K562 (cell line): ENCODE measurements around the gene AKT3. TPM values are rescaled to one million over a fixed set of nuclear protein-coding genes. Genes with fewer than 3 reads are reported as not detected.

Experiments
- ATAC-seq: fragments of 200-7000 bp; cut with Tn5 transposase; 3 replicates; pipeline ENCODE4 v1.9.1; 2020; ENCODE audit warnings: moderate library complexity
- BruUV-seq: library from RNA; stranded (reverse); fragments of 400-500 nt; replicated peaks from 2 replicates; lab custom pipeline; 2021; lab: Mats Ljungman, UMichigan
- CTCF ChIA-PET: fragments of 300-600 bp; formaldehyde crosslinking; extraction: SDS; loops from one replicate; lab custom pipeline; 2021; ENCODE audit warnings: low intra/inter-chr PET ratio; lab: Yijun Ruan, JAX
- POLR2A ChIA-PET: fragments of 300-600, 350-650 bp; sonication (Branson Sonifier 250); formaldehyde crosslinking; extraction: SDS; loops from one replicate; lab custom pipeline; 2021; ENCODE audit warnings: antibody characterized with exemption, inconsistent platforms; lab: Yijun Ruan, JAX
- DNase-seq, 4 experiments: peaks; one replicate each; pipeline versions ENCODE4 v3.0.0 to v3.0.0-alpha.2; 2011 to 2018; ENCODE audit warnings: low spot score in 3 of 4, mixed read lengths in 3 of 4; ENCODE audit errors: extremely low read depth in 1 of 4
- FAIRE-seq: peaks from 2 replicates; lab custom pipeline; 2011; peaks lifted over from hg19 to GRCh38; lab: Jason Lieb, UNC
- H2AFZ ChIP-seq: 2 replicates; pipeline ENCODE4 v1.6.0; 2011; ENCODE audit warnings: low read depth, low read length, control low read depth, inconsistent platforms
- H3K27ac ChIP-seq: fragments of 200-600 bp; 3 replicates; pipeline ENCODE4 v1.8.0; 2011; ENCODE audit warnings: low read depth, mild to moderate bottlenecking, control low read depth, inconsistent platforms, low read length, moderate library complexity, mixed read lengths; ENCODE audit errors: extremely low read depth
- H3K27me3 ChIP-seq, 2 experiments: fragments of 300-600 bp in 1 of 2; 2 replicates in 1 of 2; 3 replicates in 1 of 2; pipeline versions ENCODE4 v1.6.0 to v1.8.0; 2011; ENCODE audit warnings: inconsistent platforms in 2 of 2, low read length in 2 of 2, mild to moderate bottlenecking in 1 of 2, mixed read lengths in 1 of 2, moderate library complexity in 1 of 2; ENCODE audit not compliant: control insufficient read depth in 2 of 2, insufficient read depth in 2 of 2
- H3K36me3 ChIP-seq: fragments of 300-600 bp; 3 replicates; pipeline ENCODE4 v1.8.0; 2011; ENCODE audit warnings: mild to moderate bottlenecking, low read length, inconsistent platforms; ENCODE audit not compliant: control insufficient read depth, insufficient read depth
- H3K4me1 ChIP-seq, 2 experiments: fragments of 200-600 bp in 1 of 2; replicated peaks in 1 of 2; 2 replicates in 1 of 2; 3 replicates in 1 of 2; pipeline versions ENCODE4 v1.5.1 to v1.8.0; 2011; ENCODE audit warnings: inconsistent platforms in 2 of 2, low read length in 2 of 2, mild to moderate bottlenecking in 1 of 2, mixed read lengths in 1 of 2, moderate library complexity in 1 of 2; ENCODE audit not compliant: control insufficient read depth in 2 of 2, insufficient read depth in 2 of 2
- H3K4me2 ChIP-seq: 2 replicates; pipeline ENCODE4 v1.6.1; 2011; ENCODE audit warnings: low read length, control low read depth, inconsistent platforms, mixed read lengths; ENCODE audit not compliant: insufficient read depth
- H3K4me3 ChIP-seq: fragments of 200-600 bp; sonication (generic), shearing (Covaris generic); 2 replicates; pipeline ENCODE4 v1.5.1; 2016; ENCODE audit warnings: control low read depth, inconsistent platforms
- H3K79me2 ChIP-seq: fragments of 200-600 bp; 3 replicates; pipeline ENCODE4 v1.8.0; 2011; ENCODE audit warnings: low read length, inconsistent platforms; ENCODE audit not compliant: control insufficient read depth, insufficient read depth
- H3K9ac ChIP-seq, 2 experiments: 2 replicates each; pipeline versions ENCODE4 v1.6.0 to v1.6.1; 2011; ENCODE audit warnings: low read depth in 2 of 2, low read length in 2 of 2, control low read depth in 1 of 2, inconsistent platforms in 1 of 2, mild to moderate bottlenecking in 1 of 2, mixed read lengths in 1 of 2; ENCODE audit not compliant: insufficient read depth in 1 of 2
- H3K9me1 ChIP-seq: one replicate; pipeline ENCODE4 v1.6.0; 2011; ENCODE audit warnings: inconsistent platforms, mild to moderate bottlenecking, low read length, moderate library complexity; ENCODE audit not compliant: control insufficient read depth, insufficient read depth
- H3K9me3 ChIP-seq: replicated peaks from 2 replicates; pipeline ENCODE4 v1.5.1; 2011; ENCODE audit warnings: low read depth, low read length, inconsistent platforms; ENCODE audit not compliant: control insufficient read depth, insufficient read depth
- H4K20me1 ChIP-seq: replicated peaks from 2 replicates; pipeline ENCODE4 v1.6.1; 2011; ENCODE audit warnings: low read length, inconsistent platforms, mixed read lengths; ENCODE audit not compliant: control insufficient read depth, insufficient read depth
- KDM1A ChIP-seq, 2 experiments: fragments of 450-650 bp; IDR thresholded peaks; 2 replicates each; pipeline ENCODE4 v1.6.1; 2016; ENCODE audit warnings: mild to moderate bottlenecking in 2 of 2
- KLF16 ChIP-seq: IDR thresholded peaks from 2 replicates; pipeline ENCODE4 v1.6.1; 2016; ENCODE audit warnings: antibody characterized with exemption
- STAT5A ChIP-seq: IDR thresholded peaks from 2 replicates; pipeline ENCODE4 v1.6.1; 2012; ENCODE audit warnings: low read length, inconsistent platforms, borderline replicate concordance
- ZNF165 ChIP-seq: fragments of 250-450 bp; sonication (Bioruptor Pico); IDR thresholded peaks from 2 replicates; pipeline ENCODE4 v1.4.0; 2020; ENCODE audit warnings: borderline replicate concordance
- WGBS: fragments of 100-300 bp; shearing (Covaris generic); methylation state at CpG from one replicate; pipeline ENCODE4 v1.1.6; 2016; ENCODE audit warnings: low coverage, mixed read lengths; ENCODE audit not compliant: insufficient coverage; ENCODE audit errors: missing lambda C conversion rate; 5-methylcytosine and 5-hydroxymethylcytosine counted together
- in situ Hi-C: fragments of 300-500 bp; cut with MboI; formaldehyde crosslinking; loops from 4 replicates; pipeline ENCODE4 v1.15.0; 2018; ENCODE audit warnings: inconsistent platforms, mixed read lengths
- intact Hi-C: fragments of 100-400 bp; cut with micrococcal nuclease; formaldehyde crosslinking; loops from 2 replicates; pipeline ENCODE4 v1.14.2; 2022
- polyA plus RNA-seq, 8 experiments: library from polyadenylated mRNA; depleted of rRNA in 4 of 8; stranded (reverse) in 5 of 8; unstranded in 3 of 8; fragments of >200 nt; fragmentation: Nextera tagmentation in 2 of 8; fragmentation: Illumina TruSeq in 1 of 8; extraction: Ambion mirVana in 2 of 8; extraction: Trizol in 1 of 8; gene quantifications; 2 replicates each; pipeline versions ENCODE4 v1.2.1 to v1.2.3, GENCODE V29; 2011 to 2014; ENCODE audit warnings: inconsistent platforms in 1 of 8, missing spikeins in 1 of 8
- total RNA-seq, 7 experiments: library from RNA; depleted of rRNA in 6 of 7; stranded (reverse); fragments of >200 nt in 6 of 7; fragmentation: Illumina TruSeq in 2 of 7; extraction: Trizol in 2 of 7; gene quantifications; 2 replicates each; pipeline versions ENCODE4 v1.2.1 to v1.2.3, GENCODE V29; 2011 to 2021; ENCODE audit warnings: low replicate concordance in 1 of 7
- TF ChIP-seq, protein P1 (sequence below), 2 experiments: fragments of 450-650 bp; conservative IDR thresholded peaks; 2 replicates each; pipeline ENCODE4 v1.6.1; 2017; ENCODE audit warnings: mild to moderate bottlenecking in 2 of 2, moderate library complexity in 2 of 2

Gene AKT3
- total and polyA plus RNA-seq, 9 of the 15 experiments (the other 6 are each of a cell fraction or from before 2014, with no cell fraction given): 0.04 to 0.54 (median 0.18) TPM; not detected in 1

DNA sequence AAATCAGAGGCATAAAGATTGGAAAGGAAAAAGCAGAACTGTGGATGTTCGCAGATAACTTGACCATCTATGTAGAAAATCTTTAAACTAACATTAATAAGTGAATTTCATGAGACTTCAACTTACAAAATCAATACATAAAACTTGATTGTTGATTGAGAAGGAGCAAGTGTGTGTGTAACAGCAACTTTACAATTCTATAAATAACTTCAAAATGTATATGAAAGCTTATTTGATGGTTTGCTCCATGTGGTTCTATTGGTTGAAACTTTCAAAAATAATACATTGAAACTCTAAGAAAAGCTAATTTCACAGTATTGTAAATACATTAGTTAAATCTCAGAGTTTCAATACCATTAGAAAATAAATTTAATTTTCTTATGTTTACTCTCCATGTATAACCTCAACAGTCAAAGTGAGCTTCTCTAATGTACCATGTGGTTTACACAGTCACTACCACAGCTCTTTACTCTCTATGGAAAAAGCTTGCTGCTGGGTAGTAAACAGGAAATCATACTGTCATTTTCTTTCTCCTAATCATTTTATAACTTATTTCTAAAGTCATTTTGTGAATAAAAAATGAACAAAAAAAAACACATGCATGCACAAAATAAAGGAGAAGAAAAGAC is 12.0 kb downstream of the AKT3 start (continued):
- TF ChIP-seq, protein P1, sequence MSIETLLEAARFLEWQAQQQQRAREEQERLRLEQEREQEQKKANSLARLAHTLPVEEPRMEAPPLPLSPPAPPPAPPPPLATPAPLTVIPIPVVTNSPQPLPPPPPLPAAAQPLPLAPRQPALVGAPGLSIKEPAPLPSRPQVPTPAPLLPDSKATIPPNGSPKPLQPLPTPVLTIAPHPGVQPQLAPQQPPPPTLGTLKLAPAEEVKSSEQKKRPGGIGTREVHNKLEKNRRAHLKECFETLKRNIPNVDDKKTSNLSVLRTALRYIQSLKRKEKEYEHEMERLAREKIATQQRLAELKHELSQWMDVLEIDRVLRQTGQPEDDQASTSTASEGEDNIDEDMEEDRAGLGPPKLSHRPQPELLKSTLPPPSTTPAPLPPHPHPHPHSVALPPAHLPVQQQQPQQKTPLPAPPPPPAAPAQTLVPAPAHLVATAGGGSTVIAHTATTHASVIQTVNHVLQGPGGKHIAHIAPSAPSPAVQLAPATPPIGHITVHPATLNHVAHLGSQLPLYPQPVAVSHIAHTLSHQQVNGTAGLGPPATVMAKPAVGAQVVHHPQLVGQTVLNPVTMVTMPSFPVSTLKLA (conservative IDR thresholded peaks at IDR 0.05): no peak
- TF ChIP-seq, all 486 proteins: peak for 0

DNA sequence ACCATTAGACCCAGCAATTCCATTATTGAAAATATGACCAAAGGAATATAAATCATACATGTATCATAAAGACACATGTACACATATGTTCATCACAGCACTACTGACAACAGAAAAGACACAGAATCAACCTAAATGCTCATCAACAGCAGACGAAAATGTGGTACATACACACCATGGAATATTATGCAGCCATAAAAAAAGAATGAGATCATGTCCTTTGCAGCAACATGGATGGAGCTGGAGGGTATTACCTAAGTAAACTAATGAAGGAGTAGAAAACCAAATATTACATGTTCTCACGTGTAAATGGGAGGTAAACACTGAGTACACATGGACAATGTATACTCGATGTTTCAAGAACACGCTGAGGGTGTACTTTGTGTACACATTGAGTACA is 15.9 kb downstream of the AKT3 start:
- H3K27ac ChIP-seq: no peak overlapping the region
- POLR2A ChIA-PET: no interaction called here
- no peak overlapping the region for H3K4me2 ChIP-seq
- FAIRE-seq: no peak
- H3K9me1 ChIP-seq: no peaks in the 10 kb centered on the region
- TF ChIP-seq KDM1A (IDR thresholded peaks at IDR 0.05) (peak in 1 of 2 experiments; percentile 63; a peak in 1 of 4 replicates), KLF16 (no peak), STAT5A (no peak), ZNF165 (no peak)
- CTCF ChIA-PET: no interaction called here
- no peaks in the 10 kb centered on the region for H3K36me3 ChIP-seq
- H3K79me2 ChIP-seq: no peaks in the 10 kb centered on the region
- no peak overlapping the region for H2AFZ ChIP-seq
- WGBS: 3% methylated on average over 4 of the region's 4 CpGs
- H3K9me3 ChIP-seq: no peaks in the 10 kb centered on the region
- no peak overlapping the region for H3K9ac ChIP-seq
- no peaks in the 10 kb centered on the region for H3K4me1 ChIP-seq
- no peaks in the 10 kb centered on the region for H3K27me3 ChIP-seq
- H4K20me1 ChIP-seq: no peaks in the 10 kb centered on the region
- BruUV-seq: no TSS peak
- in situ Hi-C loops: no loop called here
- H3K4me3 ChIP-seq: no peak overlapping the region
- no peak for DNase-seq
- no peak for ATAC-seq
- intact Hi-C loops: no loop called here
